Measurements from ENCODE around the gene SH3GLB2. TPM values are rescaled to one million over a fixed set of nuclear protein-coding genes. Genes with fewer than 3 reads are reported as not detected.

The SH3GLB2 gene
- polyA plus RNA-seq, 2 of the 4 experiments (the other 2 are of a cell fraction): 28.3 to 42.6 TPM

DNA sequence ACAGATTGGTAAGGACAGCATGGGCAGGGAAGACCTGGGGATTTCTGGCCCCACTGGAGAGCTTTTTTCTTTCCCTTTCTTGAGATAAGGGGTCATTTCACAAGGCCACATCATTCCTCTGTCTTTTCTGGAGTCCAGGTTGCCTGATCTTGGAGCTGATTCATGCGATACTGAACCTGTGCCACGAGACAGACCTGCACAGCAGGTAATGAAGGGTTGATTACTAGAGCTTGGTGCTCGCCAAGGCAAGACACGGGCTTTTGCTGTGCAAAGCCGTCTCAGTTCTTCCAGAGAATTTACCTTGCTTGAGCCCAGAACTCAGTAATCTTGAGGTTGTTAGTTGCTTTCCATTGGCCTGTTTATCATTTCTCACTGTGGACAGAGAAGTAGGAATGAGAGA, 41.5 kb downstream of the SH3GLB2 start:
- Histone ChIP-seq H3K9me3 (no peaks in the 10 kb centered on the region), H3K4me1 (peaks cover 7% of the 10 kb centered on the region; the same call in 1 of the 3 replicates), H3K27ac (no peak overlapping the region), H3K4me2 (no peak overlapping the region), H3K4me3 (no peak overlapping the region)
- ATAC-seq (no peak), DNase-seq (ENCODE audit: low read depth in 1 of 2, low spot score in 1 of 2) (no peak), FAIRE-seq (no peak)
- CTCF ChIA-PET: interaction anchor here (0.5 to 6.0 kb wide), 5 partner anchors 11 to 943 kb away, joined by 3 to 45 read pairs (median 4); no protein-coding TSS in a partner anchor
- POLR2A ChIA-PET: no interaction called here
- TF ChIP-seq, protein P1, sequence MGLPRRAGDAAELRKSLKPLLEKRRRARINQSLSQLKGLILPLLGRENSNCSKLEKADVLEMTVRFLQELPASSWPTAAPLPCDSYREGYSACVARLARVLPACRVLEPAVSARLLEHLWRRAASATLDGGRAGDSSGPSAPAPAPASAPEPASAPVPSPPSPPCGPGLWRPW (IDR thresholded peaks at IDR 0.05): no peak
- TF ChIP-seq KDM1A (IDR thresholded peaks at IDR 0.05; ENCODE audit: low read depth) (no peak), TFCP2L1 (CRISPR knock-in tag; IDR thresholded peaks at IDR 0.05) (no peak), RCOR1 (IDR thresholded peaks at IDR 0.05; ENCODE audit: low read depth, low read length) (no peak), FOXS1 (CRISPR knock-in tag; IDR thresholded peaks at IDR 0.05) (no peak), NFE2L2 (conservative IDR thresholded peaks at IDR 0.05; ENCODE audit: low read length) (no peak), RNF2 (IDR thresholded peaks at IDR 0.05; ENCODE audit: borderline replicate concordance, low read depth) (no peak), RAD21 (conservative IDR thresholded peaks at IDR 0.05 in 1 of 2, IDR thresholded peaks at IDR 0.05 in 1 of 2) (no peak)
- TF ChIP-seq, protein P2, sequence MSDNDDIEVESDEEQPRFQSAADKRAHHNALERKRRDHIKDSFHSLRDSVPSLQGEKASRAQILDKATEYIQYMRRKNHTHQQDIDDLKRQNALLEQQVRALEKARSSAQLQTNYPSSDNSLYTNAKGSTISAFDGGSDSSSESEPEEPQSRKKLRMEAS (IDR thresholded peaks at IDR 0.05): no peak
- TF ChIP-seq, protein P3, sequence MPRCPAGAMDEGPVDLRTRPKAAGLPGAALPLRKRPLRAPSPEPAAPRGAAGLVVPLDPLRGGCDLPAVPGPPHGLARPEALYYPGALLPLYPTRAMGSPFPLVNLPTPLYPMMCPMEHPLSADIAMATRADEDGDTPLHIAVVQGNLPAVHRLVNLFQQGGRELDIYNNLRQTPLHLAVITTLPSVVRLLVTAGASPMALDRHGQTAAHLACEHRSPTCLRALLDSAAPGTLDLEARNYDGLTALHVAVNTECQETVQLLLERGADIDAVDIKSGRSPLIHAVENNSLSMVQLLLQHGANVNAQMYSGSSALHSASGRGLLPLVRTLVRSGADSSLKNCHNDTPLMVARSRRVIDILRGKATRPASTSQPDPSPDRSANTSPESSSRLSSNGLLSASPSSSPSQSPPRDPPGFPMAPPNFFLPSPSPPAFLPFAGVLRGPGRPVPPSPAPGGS (IDR thresholded peaks at IDR 0.05): no peak
- 97% methylated on average over 5 of the region's 5 CpGs for WGBS (ENCODE audit: missing lambda C conversion rate)

DNA sequence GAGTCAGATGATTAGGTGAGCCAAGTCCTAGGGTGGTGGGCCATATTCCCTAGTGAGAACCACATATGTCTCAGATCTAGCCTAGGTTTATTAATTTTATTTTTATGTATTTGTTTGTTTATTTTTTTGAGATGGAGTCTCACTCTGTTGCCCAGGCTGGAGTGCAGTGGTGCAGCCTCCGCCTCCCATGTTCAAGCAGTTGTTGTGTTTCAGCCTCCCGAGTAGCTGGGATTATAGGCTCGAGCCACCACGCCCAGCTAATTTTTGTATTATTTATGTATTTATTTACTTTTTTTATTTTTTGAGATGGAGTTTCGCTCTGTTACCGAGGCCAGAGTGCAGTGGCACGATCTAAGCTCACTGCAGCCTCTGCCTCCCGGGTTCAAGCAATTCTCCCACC, 44.6 kb downstream of the SH3GLB2 start:
- CTCF ChIA-PET: interaction anchor here (2.1 kb wide), 1 partner anchor 23 kb away, joined by 8 read pairs; no protein-coding TSS in a partner anchor
- TF ChIP-seq MAZ (IDR thresholded peaks at IDR 0.05; ENCODE audit: borderline replicate concordance, low read depth, low read length) (no peak), NPAS2 (CRISPR knock-in tag; IDR thresholded peaks at IDR 0.05; ENCODE audit: borderline replicate concordance) (no peak), POLR2AphosphoS2 (conservative IDR thresholded peaks at IDR 0.05; ENCODE audit: low read length) (no peak), ZFP36 (IDR thresholded peaks at IDR 0.05; ENCODE audit: borderline replicate concordance, partially characterized antibody) (no peak), HDAC2 (IDR thresholded peaks at IDR 0.05) (no peak), CBX8 (IDR thresholded peaks at IDR 0.05) (no peak), ZSCAN20 (CRISPR knock-in tag; IDR thresholded peaks at IDR 0.05) (no peak), FOSB (CRISPR knock-in tag; IDR thresholded peaks at IDR 0.05) (no peak), SREBF2 (IDR thresholded peaks at IDR 0.05) (no peak), KDM1A (IDR thresholded peaks at IDR 0.05; ENCODE audit: low read depth) (no peak), KDM5A (IDR thresholded peaks at IDR 0.05) (no peak), MYC (IDR thresholded peaks at IDR 0.05; ENCODE audit: borderline replicate concordance, low read length) (no peak), RCOR1 (IDR thresholded peaks at IDR 0.05; ENCODE audit: low read depth, low read length) (no peak), RAD21 (conservative IDR thresholded peaks at IDR 0.05 in 1 of 2, IDR thresholded peaks at IDR 0.05 in 1 of 2) (no peak), JUN (IDR thresholded peaks at IDR 0.05) (no peak)
- TF ChIP-seq, protein P4, sequence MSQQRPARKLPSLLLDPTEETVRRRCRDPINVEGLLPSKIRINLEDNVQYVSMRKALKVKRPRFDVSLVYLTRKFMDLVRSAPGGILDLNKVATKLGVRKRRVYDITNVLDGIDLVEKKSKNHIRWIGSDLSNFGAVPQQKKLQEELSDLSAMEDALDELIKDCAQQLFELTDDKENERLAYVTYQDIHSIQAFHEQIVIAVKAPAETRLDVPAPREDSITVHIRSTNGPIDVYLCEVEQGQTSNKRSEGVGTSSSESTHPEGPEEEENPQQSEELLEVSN (IDR thresholded peaks at IDR 0.05; ENCODE audit: borderline replicate concordance, low read depth): no peak
- TF ChIP-seq, protein P5, sequence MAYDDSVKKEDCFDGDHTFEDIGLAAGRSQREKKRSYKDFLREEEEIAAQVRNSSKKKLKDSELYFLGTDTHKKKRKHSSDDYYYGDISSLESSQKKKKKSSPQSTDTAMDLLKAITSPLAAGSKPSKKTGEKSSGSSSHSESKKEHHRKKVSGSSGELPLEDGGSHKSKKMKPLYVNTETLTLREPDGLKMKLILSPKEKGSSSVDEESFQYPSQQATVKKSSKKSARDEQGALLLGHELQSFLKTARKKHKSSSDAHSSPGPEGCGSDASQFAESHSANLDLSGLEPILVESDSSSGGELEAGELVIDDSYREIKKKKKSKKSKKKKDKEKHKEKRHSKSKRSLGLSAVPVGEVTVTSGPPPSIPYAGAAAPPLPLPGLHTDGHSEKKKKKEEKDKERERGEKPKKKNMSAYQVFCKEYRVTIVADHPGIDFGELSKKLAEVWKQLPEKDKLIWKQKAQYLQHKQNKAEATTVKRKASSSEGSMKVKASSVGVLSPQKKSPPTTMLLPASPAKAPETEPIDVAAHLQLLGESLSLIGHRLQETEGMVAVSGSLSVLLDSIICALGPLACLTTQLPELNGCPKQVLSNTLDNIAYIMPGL (CRISPR knock-in tag; IDR thresholded peaks at IDR 0.05; ENCODE audit: borderline replicate concordance): no peak
- DNase-seq (ENCODE audit: low read depth in 1 of 2, low spot score in 1 of 2) (no peak), FAIRE-seq (no peak), ATAC-seq (no peak)
- H3K27ac ChIP-seq: no peak overlapping the region
- no peaks in the 10 kb centered on the region for H3K9me3 ChIP-seq
- peaks cover 7% of the 10 kb centered on the region; the same call in 1 of the 3 replicates for H3K4me1 ChIP-seq
- 92% methylated on average over 8 of the region's 8 CpGs for WGBS (ENCODE audit: missing lambda C conversion rate)
- POLR2A ChIA-PET: no interaction called here
- H3K4me3 ChIP-seq: no peak overlapping the region
- H3K4me2 ChIP-seq: no peak overlapping the region
